Measurements from ENCODE around the gene PTPRT.

PTPRT gene

DNA sequence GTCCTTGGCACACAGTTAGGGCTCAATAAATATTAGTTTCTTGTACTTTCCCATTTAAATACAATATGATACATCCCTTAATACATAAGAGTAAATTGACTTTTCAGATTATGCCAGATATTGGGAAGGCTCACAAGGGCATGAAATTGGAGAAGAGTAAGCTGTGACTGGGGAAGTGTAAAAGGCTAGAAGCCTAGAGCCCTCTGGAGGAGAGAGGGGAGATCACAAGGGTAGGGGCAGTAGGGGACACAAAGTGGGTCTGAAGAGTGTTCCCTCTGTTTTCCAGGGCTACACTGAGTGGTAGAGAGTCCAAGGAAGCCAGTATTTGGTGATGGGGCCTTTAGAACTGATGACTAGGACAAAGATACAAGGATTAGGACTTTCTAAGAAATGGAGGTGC, 1008.6 kb downstream of the PTPRT start:
- in situ Hi-C loops (cut with HindIII; ENCODE audit: low sequenced_read_pairs) = no loop called here

DNA sequence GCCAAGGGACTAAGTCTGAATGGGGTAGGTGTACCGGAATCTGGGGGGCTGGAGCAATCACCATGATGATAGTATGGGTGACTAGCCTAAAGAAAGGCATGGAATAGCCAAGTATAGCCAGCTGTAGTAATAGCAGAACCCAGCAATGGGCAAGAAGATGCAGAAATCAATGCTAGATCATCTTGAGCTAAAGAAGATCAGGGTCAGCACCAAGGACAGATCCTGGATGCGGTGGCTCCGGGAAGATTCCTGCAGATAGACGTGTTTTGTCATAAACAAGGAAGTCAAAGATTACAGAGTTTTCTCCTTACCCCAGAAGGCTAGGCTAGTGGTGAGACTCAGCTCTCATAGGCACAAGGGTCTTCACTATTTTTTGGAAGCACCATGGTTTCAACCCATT, 1009.9 kb downstream of the PTPRT start:
- in situ Hi-C loops (cut with HindIII; ENCODE audit: low sequenced_read_pairs) = no loop called here

DNA sequence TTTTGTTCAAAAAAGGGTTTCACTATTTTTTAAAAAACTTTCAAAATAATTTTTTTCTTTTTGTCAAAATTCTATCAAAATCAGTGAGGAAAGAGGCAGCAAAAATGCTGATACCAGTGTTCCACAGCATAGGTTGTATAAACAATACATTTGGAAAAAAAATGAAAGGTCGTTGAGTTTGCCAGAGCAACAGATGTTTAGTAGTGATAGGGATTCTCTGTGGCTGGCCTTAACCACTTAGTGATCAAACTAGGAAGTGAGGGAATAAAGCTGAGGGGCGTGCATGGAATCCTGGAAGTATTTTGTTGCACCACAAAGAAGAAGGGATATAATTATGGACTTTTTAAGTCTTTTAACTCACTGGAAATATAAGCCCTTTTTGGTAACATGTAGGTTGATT, 1016.3 kb downstream of the PTPRT start:
- in situ Hi-C loops (cut with HindIII; ENCODE audit: low sequenced_read_pairs) = no loop called here

DNA sequence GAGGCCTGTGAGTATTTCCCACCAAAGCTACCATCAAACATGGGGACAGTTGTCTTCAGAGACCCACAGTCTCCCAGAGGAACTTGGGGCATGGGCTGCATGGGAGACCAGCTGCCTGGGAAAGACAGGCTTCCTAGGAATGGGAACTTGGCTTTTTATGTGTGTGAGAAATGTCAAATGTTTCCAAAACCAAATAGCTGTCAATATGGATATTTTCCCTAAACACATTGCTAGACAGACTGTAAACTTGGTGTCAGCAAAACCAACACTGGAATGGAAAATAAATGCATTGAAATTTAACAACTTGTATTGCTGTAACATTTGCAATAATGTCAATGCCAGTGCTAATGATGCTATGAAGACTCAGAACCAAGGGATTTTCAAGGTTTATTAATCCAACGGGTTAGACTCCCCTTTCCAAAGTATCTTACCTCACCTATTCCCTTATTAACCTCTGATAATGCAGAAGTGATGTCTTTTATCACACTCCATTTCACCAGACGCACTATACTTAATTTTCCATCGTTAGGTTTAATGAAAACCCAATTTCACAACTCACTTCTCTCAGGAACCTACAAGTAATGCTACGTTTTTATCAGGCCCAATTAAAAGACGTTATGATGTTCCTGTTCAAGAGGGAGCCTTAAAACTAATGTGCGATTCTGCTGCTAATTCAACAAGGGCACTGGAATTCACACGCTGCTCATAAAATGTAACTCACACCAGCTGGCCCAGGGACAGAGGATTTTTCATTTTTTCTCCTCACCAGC, 1025.4 kb downstream of the PTPRT start:
- in situ Hi-C loops (cut with HindIII; ENCODE audit: low sequenced_read_pairs) = no loop called here

DNA sequence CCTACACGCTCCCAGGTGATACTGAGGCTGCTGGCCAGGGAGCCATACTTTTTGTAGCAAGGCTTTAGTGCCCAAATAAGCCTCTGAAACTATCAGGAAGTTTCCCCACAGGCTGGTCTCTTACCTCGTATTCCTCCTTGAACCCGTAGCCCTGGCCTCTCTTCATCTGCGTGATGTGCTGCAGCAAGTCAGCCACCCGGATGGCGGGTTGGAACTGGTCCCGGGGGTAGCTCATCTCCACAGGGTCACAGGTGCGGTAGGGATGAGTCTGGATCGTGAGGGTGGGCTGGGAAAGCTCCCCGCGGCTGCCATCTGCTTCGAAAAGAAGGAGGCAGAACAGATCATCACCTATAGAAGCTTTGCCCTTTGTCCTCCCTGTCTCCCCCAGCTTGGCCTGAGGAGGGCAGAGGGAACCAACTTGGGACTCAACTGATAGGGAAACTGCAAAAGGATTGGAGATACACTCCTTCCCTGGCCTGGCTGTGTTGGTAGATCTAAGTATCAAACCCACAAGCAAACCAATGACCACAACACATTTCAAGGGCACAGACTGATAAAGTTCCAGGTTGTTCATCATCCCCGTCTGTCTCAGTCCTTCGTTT, 1028.4 kb downstream of the PTPRT start:
- in situ Hi-C loops (cut with HindIII; ENCODE audit: low sequenced_read_pairs) = no loop called here

DNA sequence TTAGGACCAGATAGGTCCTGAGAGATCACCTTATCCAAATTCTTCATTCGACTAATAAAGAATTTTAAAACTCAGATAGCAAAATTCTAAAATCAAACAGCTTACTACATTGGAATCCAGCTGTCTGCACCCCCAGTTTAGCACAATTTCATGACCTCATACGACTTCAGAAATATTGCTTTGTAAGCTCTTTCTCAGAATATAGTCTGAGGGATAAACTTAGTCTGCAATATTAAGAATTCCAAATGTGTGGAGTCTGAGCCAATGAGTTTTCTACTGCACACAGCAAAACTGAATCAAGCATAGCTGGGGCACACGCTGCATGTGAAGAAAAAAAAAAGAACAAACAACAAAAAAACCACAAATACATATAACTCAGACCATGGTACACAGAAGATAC, 1029.9 kb downstream of the PTPRT start:
- in situ Hi-C loops (cut with HindIII; ENCODE audit: low sequenced_read_pairs) = no loop called here

DNA sequence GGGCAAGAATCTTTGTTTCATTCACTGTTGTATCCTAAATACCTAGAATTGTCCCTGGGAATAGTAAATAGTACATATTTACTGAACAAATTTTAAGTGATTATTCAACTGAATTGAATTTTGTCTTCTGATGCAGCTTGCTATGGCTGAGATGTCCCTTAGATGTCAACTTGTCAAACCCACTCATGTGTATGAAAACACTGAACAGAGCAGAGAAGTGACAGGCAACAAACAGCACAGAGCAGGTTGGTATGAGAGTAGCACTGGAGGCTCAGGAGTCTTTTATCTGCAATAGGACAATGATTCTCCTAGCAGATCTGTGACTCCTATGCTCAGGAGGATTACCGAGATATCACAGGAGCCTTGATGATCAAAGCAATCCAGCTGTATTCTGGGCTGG, 1031.4 kb downstream of the PTPRT start:
- in situ Hi-C loops (cut with HindIII; ENCODE audit: low sequenced_read_pairs) = no loop called here

DNA sequence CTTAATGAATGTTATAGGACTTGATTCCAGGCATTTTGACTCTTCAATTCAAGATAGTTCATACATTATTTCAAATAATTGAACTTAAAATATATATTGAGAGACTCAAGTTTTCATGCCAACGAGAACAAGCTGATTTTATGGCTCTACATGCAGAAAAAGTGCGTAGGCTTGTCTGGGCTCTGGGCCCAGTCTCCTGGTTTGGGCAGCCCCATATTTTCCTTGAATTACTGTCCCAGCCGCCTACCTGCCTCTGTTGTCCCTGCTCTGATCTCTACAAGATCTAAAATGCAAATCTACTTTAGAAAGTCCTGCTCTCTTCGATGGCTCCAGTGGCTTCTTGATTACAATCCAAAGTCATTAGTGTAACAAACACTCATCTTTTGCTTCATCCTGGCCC, 1034.1 kb downstream of the PTPRT start:
- in situ Hi-C loops (cut with HindIII; ENCODE audit: low sequenced_read_pairs) = no loop called here

DNA sequence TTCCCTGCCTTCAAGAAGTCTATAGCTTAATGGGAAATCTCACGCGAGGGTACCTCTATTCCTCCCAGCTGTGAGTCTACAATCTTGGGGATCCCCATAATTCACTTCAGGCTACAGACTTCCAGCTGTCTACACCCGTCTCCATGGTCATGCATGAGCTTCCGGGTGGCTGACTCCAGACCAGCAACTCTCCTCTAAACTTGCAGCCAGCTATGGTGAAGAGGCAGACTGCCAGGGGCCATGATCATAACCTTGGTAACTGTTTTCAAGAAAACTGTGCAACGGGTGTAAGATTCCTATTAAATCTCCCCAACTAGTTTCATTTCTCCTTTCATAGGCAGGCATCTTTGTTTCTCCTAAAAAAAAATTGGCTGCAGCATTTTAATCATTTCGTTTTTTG, 1037.1 kb downstream of the PTPRT start:
- in situ Hi-C loops (cut with HindIII; ENCODE audit: low sequenced_read_pairs) = no loop called here

DNA sequence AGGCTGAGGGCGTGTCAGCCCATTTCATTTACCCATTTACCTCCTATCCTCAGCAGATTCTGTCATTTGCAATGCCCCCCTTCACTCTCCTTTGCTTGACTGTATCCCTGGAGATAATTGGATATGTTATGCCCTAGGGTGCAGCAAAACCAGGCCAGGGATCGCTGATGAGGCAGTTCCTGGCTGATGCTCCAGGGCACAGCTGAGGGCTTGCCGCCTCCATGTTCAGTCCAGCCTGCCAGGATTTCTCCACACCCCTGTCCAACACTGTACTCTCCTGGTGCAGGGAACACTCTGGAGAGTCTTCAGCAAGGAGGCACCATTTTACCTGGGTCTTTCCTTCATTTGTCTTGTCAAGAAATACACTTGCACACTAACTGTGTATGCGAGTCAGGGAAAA, 1039.5 kb downstream of the PTPRT start:
- in situ Hi-C loops (cut with HindIII; ENCODE audit: low sequenced_read_pairs) = no loop called here

DNA sequence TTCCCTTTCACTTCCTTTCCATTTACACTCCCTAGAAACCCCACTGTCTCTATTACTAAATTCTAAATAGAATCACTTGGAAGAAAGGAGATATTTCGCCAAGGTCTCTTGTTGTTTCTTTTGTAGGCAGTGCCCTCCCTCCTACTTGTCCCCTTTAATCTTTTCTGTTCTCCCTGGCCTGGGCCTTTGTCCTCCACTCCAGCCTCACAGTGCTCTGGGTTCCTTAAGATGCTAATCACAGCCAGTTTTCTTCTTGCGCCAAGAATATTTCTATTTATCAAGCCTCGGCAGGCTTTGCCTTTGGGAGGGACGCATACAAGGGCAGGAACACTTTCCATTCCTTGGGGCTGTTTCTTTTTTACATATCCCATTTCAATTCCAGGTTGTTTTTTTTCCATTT, 1051.0 kb downstream of the PTPRT start:
- in situ Hi-C loops (cut with HindIII; ENCODE audit: low sequenced_read_pairs) = no loop called here

DNA sequence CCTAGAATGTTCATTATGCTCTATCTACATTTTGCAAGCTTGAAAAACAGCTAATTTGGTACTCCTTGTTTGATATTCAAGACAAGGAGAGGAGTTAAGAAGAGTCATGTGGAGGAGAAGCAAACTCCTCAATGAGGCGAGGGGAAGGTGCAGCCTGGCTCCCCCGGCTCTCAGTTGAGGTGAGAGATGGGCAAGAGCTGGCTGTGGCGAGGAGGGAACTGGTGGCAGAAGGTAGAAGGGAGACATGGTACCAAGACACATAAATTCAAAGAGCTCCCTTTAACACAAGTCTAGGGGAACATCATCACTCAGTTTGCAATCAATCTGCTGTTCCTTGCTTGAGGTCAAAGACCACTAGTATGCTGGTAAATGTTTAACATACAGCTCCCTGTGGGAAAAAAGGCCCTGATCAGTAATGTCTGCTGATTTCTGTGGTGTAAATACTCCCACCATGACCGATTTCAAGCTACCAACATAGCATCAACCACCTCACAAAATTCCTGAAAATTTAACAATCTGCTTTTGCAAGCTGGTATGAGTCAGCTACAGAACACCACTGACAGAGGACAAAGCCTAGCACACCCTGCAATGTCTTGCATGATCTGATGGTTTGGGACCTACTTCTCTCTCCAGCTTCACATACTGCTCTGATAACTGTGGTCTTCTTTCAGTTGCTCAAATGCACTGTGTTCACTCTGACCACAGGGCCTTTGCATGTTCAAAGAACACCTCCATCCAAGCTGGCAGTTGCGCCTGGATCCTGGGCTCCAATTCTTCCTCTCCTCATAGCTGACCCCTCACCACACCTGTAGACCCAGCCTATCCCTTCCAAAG, 1055.2 kb downstream of the PTPRT start:
- in situ Hi-C loops (cut with HindIII; ENCODE audit: low sequenced_read_pairs) = no loop called here

DNA sequence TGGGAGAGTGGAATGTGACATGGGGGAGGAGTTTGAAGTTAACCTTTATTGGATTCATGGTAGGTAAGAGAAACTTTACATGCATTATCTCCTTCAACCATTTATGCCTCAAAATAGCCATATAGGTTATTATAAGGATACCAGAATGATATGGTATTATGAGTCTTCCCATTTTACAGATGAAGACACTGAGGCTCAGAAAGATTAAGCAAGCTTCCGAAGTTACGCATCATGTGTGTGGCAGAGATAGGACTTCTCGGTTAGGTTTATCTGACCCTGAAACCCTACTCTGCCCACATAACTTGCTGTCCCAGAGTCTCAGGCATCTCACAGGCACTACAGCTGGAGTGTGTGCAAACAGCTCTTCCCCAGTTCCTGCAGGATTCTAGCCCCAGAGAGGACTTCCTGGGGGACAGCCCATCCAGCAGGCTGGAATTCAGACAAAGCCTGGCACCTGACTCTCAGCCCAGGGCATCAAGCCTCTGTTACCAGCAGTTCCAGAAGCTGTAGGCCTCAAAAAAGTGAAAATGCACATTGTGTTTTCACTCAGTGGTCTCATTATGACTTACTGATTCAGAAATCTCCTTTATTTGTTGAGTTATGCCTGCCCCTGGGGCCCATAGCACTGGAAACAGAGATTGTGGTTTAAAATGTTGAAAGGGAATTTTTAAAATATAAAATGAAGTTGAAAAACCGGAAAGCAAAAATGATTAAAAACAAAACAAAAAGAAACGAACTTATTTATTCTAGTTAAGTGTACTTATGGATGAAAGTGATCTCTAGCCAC, 1058.7 kb downstream of the PTPRT start:
- in situ Hi-C loops (cut with HindIII; ENCODE audit: low sequenced_read_pairs) = no loop called here

DNA sequence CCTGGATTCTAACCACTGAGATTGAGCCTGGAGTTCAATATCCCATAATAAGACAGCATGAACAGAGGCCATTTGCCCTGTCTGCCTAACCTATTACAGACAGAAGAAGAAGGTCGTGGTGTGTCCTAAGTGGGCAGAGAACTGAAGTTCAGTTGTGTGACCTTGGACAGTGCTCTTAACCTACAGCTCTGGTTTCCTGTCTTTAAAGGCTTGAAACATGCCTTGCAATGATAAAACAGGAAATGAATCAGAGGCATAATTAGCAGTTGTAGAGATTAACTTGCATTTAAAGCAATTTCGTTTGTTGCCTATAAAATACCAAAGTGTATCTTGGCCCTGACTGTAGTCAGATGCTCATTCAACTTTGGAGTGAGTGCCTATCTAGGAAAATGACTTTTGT, 1064.3 kb downstream of the PTPRT start:
- in situ Hi-C loops (cut with HindIII; ENCODE audit: low sequenced_read_pairs) = no loop called here

DNA sequence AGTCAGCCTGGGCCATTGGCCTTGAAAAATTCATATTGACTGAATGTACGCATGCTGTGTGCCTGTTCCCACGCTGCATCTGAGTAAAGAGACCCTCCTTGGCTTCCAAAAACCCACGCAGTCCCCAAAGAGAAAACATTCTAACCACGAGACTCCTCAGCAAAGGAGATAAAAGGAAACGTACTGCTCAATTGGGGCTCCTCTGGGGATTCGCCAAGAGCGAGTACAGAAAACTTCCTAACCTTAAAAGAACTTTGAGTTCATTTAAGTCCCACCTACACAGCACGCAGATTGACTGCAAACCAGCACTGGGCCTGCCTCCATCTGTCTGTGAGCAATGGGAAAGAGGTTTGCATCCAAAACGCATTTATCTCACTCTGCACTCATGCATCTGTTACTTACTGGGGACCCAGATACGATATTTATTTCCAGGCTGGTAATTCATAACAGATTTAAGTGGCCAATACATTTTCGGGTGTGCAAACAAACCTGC, 1065.7 kb downstream of the PTPRT start:
- in situ Hi-C loops (cut with HindIII; ENCODE audit: low sequenced_read_pairs) = no loop called here

DNA sequence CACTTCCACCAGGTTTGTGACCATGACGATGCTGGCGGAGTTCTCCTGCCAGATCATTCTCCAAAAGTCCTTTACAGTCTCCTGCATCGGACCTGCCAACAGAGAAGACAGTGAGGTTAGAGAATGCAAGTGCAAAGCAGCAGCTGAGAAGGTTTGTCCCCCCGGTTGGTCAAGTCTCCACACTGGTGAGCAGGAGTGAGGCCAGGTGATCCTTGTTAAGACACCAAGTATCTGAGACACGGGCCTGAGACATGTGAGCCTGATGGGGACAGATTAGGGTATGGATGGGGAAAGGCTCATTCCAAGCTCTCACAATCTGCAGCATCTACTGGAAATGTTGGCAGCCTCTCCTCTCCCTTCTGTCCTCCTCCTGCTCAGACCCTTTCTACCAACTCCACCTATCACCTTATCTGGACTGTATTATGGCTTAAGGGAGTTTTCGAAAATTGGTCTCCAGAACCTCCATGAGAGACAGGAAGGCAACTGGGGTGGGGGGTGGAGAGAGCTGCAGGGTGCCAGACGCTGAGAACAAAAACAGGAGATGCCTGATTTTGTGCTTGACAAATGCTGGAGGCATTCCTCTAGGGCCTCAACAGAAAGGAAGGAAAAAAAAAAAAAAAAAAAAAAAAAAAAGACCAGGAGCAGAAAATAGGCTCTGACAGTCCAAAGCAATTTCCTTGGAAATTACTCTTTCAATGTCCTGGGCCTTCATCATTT, 1071.1 kb downstream of the PTPRT start:
- in situ Hi-C loops (cut with HindIII; ENCODE audit: low sequenced_read_pairs) = no loop called here

DNA sequence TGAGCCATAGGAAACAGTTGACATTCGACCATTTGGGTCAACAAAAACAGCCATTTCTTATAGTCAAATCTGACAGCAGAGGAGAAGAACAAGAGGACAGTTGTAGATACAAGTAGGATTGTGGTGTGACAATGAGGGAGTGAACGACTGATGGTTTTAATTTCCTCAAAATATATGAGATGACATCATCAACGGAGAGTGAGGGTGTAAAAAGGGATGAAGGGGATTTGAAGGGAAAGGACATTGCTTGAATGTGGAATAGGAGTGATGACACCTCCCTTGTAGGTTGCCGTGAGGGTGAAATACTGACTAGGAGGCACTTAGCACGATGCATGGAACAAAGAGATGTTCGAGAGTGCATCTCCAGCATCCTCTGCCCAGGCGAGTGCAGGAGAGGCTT, 1071.7 kb downstream of the PTPRT start:
- in situ Hi-C loops (cut with HindIII; ENCODE audit: low sequenced_read_pairs) = no loop called here

DNA sequence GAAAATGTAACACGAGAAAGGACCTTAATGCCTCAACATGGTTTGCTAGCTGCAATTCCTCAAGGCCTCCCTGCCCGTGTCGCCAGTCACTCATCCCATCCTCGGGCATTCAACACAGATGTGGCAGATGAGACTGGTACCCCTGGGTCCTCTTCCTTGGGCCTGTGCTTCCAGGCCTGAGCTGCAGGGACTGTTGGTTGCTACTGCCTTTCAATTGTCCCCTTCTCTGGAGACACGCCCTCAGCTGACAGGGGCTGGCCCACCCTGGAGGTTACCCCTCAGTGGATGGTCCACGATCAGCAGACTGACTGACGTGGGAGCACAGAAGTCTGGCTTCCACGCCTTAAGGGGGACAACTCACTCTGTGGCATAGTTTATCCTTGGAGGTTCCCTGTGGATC, 1076.5 kb downstream of the PTPRT start:
- in situ Hi-C loops (cut with HindIII; ENCODE audit: low sequenced_read_pairs) = no loop called here

DNA sequence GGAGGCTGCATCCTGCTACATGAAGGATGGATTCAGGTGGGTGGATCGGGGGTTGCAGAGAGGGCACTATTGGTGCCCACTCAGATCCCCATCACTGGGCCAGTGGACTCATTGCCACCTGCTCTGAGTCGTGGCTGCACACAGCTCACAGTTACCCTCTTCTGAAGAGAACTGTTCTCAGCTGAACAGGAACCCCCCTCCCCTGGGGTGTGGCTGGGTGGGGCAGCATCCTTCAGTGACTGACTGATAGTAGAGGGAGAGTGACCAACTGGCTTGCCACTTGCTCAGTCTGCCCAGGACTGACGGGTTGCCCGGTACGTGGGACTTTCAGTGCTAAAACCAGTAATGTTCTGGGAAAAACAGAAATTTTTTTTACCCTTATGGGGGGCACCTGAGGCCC, 1077.5 kb downstream of the PTPRT start:
- in situ Hi-C loops (cut with HindIII; ENCODE audit: low sequenced_read_pairs) = no loop called here

DNA sequence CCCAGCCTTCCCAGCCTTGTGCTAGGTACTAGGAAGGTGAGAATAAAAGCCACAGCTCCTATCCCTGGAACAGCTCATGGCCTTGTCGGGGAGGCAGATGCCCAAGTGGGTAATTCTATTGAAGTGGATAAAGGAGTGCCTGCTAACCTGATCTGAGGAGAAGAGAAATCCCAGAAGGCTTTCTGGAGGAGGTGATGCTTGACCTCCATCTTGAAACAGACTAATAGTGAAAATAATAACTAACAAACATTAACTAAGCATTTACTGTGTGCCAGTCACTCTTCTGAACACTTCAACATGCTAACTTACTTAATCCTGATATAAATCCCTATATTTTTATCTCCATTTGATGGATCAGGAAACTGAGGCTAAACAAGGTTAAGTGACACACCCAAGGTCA, 1078.4 kb downstream of the PTPRT start:
- in situ Hi-C loops (cut with HindIII; ENCODE audit: low sequenced_read_pairs) = no loop called here

Measured in endothelial cell of hepatic sinusoid (primary cell).